Adrenal gland (tissue), 5 donors: Measurements from ENCODE around the gene PGM1.

Source experiments
- CTCF ChIP-seq, 6 experiments: fragments of 450-650 bp in 4 of 6; fragments of 200-600 bp in 2 of 6; sonication (generic) in 1 of 6; IDR thresholded peaks; 1 replicate in 5 of 6; 2 replicates in 1 of 6; pipeline versions ENCODE4 v1.5.1 to v1.8.0; 2016 to 2021; ENCODE audit warnings: antibody characterized with exemption in 6 of 6, mild to moderate bottlenecking in 2 of 6, moderate library complexity in 1 of 6
- POLR2A ChIP-seq, 2 donors: fragments of 450-650 bp; IDR thresholded peaks; one replicate each; pipeline ENCODE4 v1.6.1; 2017; ENCODE audit warnings: antibody characterized with exemption in 2 of 2, mild to moderate bottlenecking in 2 of 2, moderate library complexity in 1 of 2
- donor health status: DM: no; HTN: no; CAD: no.

DNA sequence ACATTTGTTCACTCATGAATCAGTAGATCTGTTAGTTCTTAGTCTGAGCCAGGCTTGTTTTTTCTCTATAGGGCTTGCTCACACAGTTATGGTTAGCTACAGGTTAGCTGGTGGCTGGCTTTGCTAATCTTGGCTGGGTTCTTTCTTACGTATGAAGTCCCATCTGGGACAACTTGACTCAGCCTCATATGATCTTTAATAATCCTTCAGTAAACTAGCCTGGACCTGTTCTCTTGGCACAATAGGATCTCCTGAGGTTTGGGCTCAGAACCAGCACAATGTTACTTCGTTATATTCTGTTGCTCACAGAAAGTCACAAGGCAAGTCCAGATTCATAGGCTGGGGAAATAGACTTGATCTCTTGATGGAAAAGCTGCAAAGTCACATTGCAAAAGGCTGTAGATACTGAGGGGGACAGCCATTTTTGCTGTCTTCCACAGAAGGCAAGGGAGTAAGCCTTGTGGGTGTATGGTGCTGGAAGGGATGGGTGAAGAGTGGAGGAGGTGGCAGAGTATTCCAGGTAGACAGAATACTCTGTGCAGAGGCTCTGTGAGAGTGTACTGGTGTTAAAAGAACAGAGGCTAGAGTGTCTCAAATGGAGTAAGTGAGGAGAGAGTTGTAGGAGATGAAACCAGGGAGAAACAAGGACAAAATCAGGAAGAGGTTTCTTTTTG is 45.5 kb upstream of the PGM1 start:
- TF ChIP-seq POLR2A (IDR thresholded peaks at IDR 0.05), result no peak
- no peak for TF ChIP-seq CTCF (IDR thresholded peaks at IDR 0.05)
